ENCODE data around the gene PRDM7.
A peak's percentile ranks its signal among the peaks of the same experiment; 100 is the strongest.
"Not testable (repeated sequence)": the region's sequence is repeated elsewhere in the genome, so short reads cannot be mapped to it uniquely, and the experiment has no call there.

PRDM7 gene

GRCh38 chr16:90077240-90077756 is at the start of gene PRDM7:
Gene PRDM7 (minus strand): TSS chr16:90077331. CDS start chr16:90075910, 1,421 bp downstream.
- Histone ChIP-seq H3K27ac (ENCODE audit: low read depth in 2 of 2, low read length in 2 of 2) (peak within 1 kb of the TSS; percentile 65 to 79), H3K4me1 (ENCODE audit: control insufficient read depth in 2 of 2, insufficient read depth in 2 of 2, low read length in 2 of 2) (peaks cover 8 to 13% of the 10 kb centered on the region in 2 donors), H3K36me3 (ENCODE audit: control insufficient read depth in 2 of 2, insufficient read depth in 2 of 2, low read length in 2 of 2) (no peaks in the 10 kb centered on the region), H3K27me3 (ENCODE audit: control insufficient read depth in 2 of 2, insufficient read depth in 2 of 2, low read length in 2 of 2) (no peaks in the 10 kb centered on the region), H3K4me3 (ENCODE audit: low read length in 2 of 2) (peak within 1 kb of the TSS; percentile 58 to 70), H3K9ac (ENCODE audit: low read depth in 1 of 2, low read length in 2 of 2) (peak within 1 kb of the TSS; percentile 49 to 69), H3K9me3 (ENCODE audit: control insufficient read depth in 2 of 2, low read length in 2 of 2) (no peaks in the 10 kb centered on the region)

GRCh38 chr16:90121846-90122245 is 44.7 kb upstream of the PRDM7 start:
- H3K4me3 ChIP-seq (ENCODE audit: low read length in 2 of 2); H3K27me3 ChIP-seq (ENCODE audit: control insufficient read depth in 2 of 2, insufficient read depth in 2 of 2, low read length in 2 of 2); H3K36me3 ChIP-seq (ENCODE audit: control insufficient read depth in 2 of 2, insufficient read depth in 2 of 2, low read length in 2 of 2); H3K27ac ChIP-seq (ENCODE audit: low read depth in 2 of 2, low read length in 2 of 2); H3K9me3 ChIP-seq (ENCODE audit: control insufficient read depth in 2 of 2, low read length in 2 of 2); H3K9ac ChIP-seq (ENCODE audit: low read depth in 1 of 2, low read length in 2 of 2); H3K4me1 ChIP-seq (ENCODE audit: control insufficient read depth in 2 of 2, insufficient read depth in 2 of 2, low read length in 2 of 2): not testable (repeated sequence)

GRCh38 chr16:90107617-90108016 is 30.5 kb upstream of the PRDM7 start:
- not testable (repeated sequence) for H3K36me3 ChIP-seq (ENCODE audit: control insufficient read depth in 2 of 2, insufficient read depth in 2 of 2, low read length in 2 of 2); H3K4me3 ChIP-seq (ENCODE audit: low read length in 2 of 2); H3K27ac ChIP-seq (ENCODE audit: low read depth in 2 of 2, low read length in 2 of 2); H3K9me3 ChIP-seq (ENCODE audit: control insufficient read depth in 2 of 2, low read length in 2 of 2); H3K4me1 ChIP-seq (ENCODE audit: control insufficient read depth in 2 of 2, insufficient read depth in 2 of 2, low read length in 2 of 2); H3K27me3 ChIP-seq (ENCODE audit: control insufficient read depth in 2 of 2, insufficient read depth in 2 of 2, low read length in 2 of 2); H3K9ac ChIP-seq (ENCODE audit: low read depth in 1 of 2, low read length in 2 of 2)

GRCh38 chr16:90107060-90107459 is 29.9 kb upstream of the PRDM7 start:
- H3K27me3 ChIP-seq (ENCODE audit: control insufficient read depth in 2 of 2, insufficient read depth in 2 of 2, low read length in 2 of 2); H3K27ac ChIP-seq (ENCODE audit: low read depth in 2 of 2, low read length in 2 of 2); H3K4me1 ChIP-seq (ENCODE audit: control insufficient read depth in 2 of 2, insufficient read depth in 2 of 2, low read length in 2 of 2); H3K9ac ChIP-seq (ENCODE audit: low read depth in 1 of 2, low read length in 2 of 2); H3K4me3 ChIP-seq (ENCODE audit: low read length in 2 of 2); H3K36me3 ChIP-seq (ENCODE audit: control insufficient read depth in 2 of 2, insufficient read depth in 2 of 2, low read length in 2 of 2); H3K9me3 ChIP-seq (ENCODE audit: control insufficient read depth in 2 of 2, low read length in 2 of 2): not testable (repeated sequence)

GRCh38 chr16:90106271-90106670 is 29.1 kb upstream of the PRDM7 start:
- H3K9ac ChIP-seq (ENCODE audit: low read depth in 1 of 2, low read length in 2 of 2); H3K27ac ChIP-seq (ENCODE audit: low read depth in 2 of 2, low read length in 2 of 2): not testable (repeated sequence)

GRCh38 chr16:90104725-90105124 is 27.6 kb upstream of the PRDM7 start:
- not testable (repeated sequence) for H3K27ac ChIP-seq (ENCODE audit: low read depth in 2 of 2, low read length in 2 of 2); H3K36me3 ChIP-seq (ENCODE audit: control insufficient read depth in 2 of 2, insufficient read depth in 2 of 2, low read length in 2 of 2); H3K4me1 ChIP-seq (ENCODE audit: control insufficient read depth in 2 of 2, insufficient read depth in 2 of 2, low read length in 2 of 2); H3K4me3 ChIP-seq (ENCODE audit: low read length in 2 of 2); H3K9ac ChIP-seq (ENCODE audit: low read depth in 1 of 2, low read length in 2 of 2); H3K9me3 ChIP-seq (ENCODE audit: control insufficient read depth in 2 of 2, low read length in 2 of 2); H3K27me3 ChIP-seq (ENCODE audit: control insufficient read depth in 2 of 2, insufficient read depth in 2 of 2, low read length in 2 of 2)

More at GRCh38 chr16:90106271-90106670, 29.1 kb upstream of the PRDM7 start:
- H3K4me3 ChIP-seq (ENCODE audit: low read length in 2 of 2); H3K4me1 ChIP-seq (ENCODE audit: control insufficient read depth in 2 of 2, insufficient read depth in 2 of 2, low read length in 2 of 2); H3K9me3 ChIP-seq (ENCODE audit: control insufficient read depth in 2 of 2, low read length in 2 of 2); H3K27me3 ChIP-seq (ENCODE audit: control insufficient read depth in 2 of 2, insufficient read depth in 2 of 2, low read length in 2 of 2); H3K36me3 ChIP-seq (ENCODE audit: control insufficient read depth in 2 of 2, insufficient read depth in 2 of 2, low read length in 2 of 2): not testable (repeated sequence)

GRCh38 chr16:90102086-90102884 is 25.2 kb upstream of the PRDM7 start:
- not testable (repeated sequence) for H3K4me1 ChIP-seq (ENCODE audit: control insufficient read depth in 2 of 2, insufficient read depth in 2 of 2, low read length in 2 of 2); H3K27me3 ChIP-seq (ENCODE audit: control insufficient read depth in 2 of 2, insufficient read depth in 2 of 2, low read length in 2 of 2); H3K4me3 ChIP-seq (ENCODE audit: low read length in 2 of 2); H3K9me3 ChIP-seq (ENCODE audit: control insufficient read depth in 2 of 2, low read length in 2 of 2); H3K9ac ChIP-seq (ENCODE audit: low read depth in 1 of 2, low read length in 2 of 2); H3K27ac ChIP-seq (ENCODE audit: low read depth in 2 of 2, low read length in 2 of 2); H3K36me3 ChIP-seq (ENCODE audit: control insufficient read depth in 2 of 2, insufficient read depth in 2 of 2, low read length in 2 of 2)

- H3K9ac ChIP-seq (ENCODE audit: low read depth in 1 of 2, low read length in 2 of 2); H3K27ac ChIP-seq (ENCODE audit: low read depth in 2 of 2, low read length in 2 of 2); H3K4me1 ChIP-seq (ENCODE audit: control insufficient read depth in 2 of 2, insufficient read depth in 2 of 2, low read length in 2 of 2); H3K4me3 ChIP-seq (ENCODE audit: low read length in 2 of 2); H3K36me3 ChIP-seq (ENCODE audit: control insufficient read depth in 2 of 2, insufficient read depth in 2 of 2, low read length in 2 of 2); H3K9me3 ChIP-seq (ENCODE audit: control insufficient read depth in 2 of 2, low read length in 2 of 2); H3K27me3 ChIP-seq (ENCODE audit: control insufficient read depth in 2 of 2, insufficient read depth in 2 of 2, low read length in 2 of 2): not testable (repeated sequence)
Measured at GRCh38 chr16:90101332-90101731, 24.2 kb upstream of the PRDM7 start.

- not testable (repeated sequence) for H3K27ac ChIP-seq (ENCODE audit: low read depth in 2 of 2, low read length in 2 of 2); H3K9ac ChIP-seq (ENCODE audit: low read depth in 1 of 2, low read length in 2 of 2)
Measured at GRCh38 chr16:90100790-90101189, 23.7 kb upstream of the PRDM7 start.

GRCh38 chr16:90100229-90100628 is 23.1 kb upstream of the PRDM7 start:
- not testable (repeated sequence) for H3K36me3 ChIP-seq (ENCODE audit: control insufficient read depth in 2 of 2, insufficient read depth in 2 of 2, low read length in 2 of 2); H3K27ac ChIP-seq (ENCODE audit: low read depth in 2 of 2, low read length in 2 of 2); H3K27me3 ChIP-seq (ENCODE audit: control insufficient read depth in 2 of 2, insufficient read depth in 2 of 2, low read length in 2 of 2); H3K4me3 ChIP-seq (ENCODE audit: low read length in 2 of 2); H3K4me1 ChIP-seq (ENCODE audit: control insufficient read depth in 2 of 2, insufficient read depth in 2 of 2, low read length in 2 of 2); H3K9ac ChIP-seq (ENCODE audit: low read depth in 1 of 2, low read length in 2 of 2); H3K9me3 ChIP-seq (ENCODE audit: control insufficient read depth in 2 of 2, low read length in 2 of 2)

More at GRCh38 chr16:90100790-90101189, 23.7 kb upstream of the PRDM7 start:
- H3K36me3 ChIP-seq (ENCODE audit: control insufficient read depth in 2 of 2, insufficient read depth in 2 of 2, low read length in 2 of 2); H3K4me3 ChIP-seq (ENCODE audit: low read length in 2 of 2); H3K9me3 ChIP-seq (ENCODE audit: control insufficient read depth in 2 of 2, low read length in 2 of 2); H3K27me3 ChIP-seq (ENCODE audit: control insufficient read depth in 2 of 2, insufficient read depth in 2 of 2, low read length in 2 of 2); H3K4me1 ChIP-seq (ENCODE audit: control insufficient read depth in 2 of 2, insufficient read depth in 2 of 2, low read length in 2 of 2): not testable (repeated sequence)
